GM12878 (cell line): ENCODE measurements around the gene ERC1. TPM values are rescaled to one million over a fixed set of nuclear protein-coding genes. Genes with fewer than 3 reads are reported as not detected.

Experiments
- ATAC-seq: fragments of 200-7000 bp; cut with Tn5 transposase; 3 replicates; pipeline ENCODE4 v1.9.1; 2020; ENCODE audit warnings: mild to moderate bottlenecking, moderate library complexity
- BruUV-seq: library from RNA; stranded (reverse); fragments of 400-500 nt; replicated peaks from 2 replicates; lab custom pipeline; 2021; lab: Mats Ljungman, UMichigan
- CTCF ChIA-PET: fragments of 300-600 bp; sonication (Branson Sonifier 250); formaldehyde crosslinking; extraction: SDS; loops from one replicate; lab custom pipeline; 2021; ENCODE audit warnings: inconsistent platforms; lab: Yijun Ruan, JAX
- POLR2A ChIA-PET: fragments of 350-600 bp; formaldehyde crosslinking; extraction: SDS; loops from one replicate; lab custom pipeline; 2021; ENCODE audit warnings: inconsistent platforms; lab: Charles Lee
- RAD21 ChIA-PET: fragments of 300-600 bp; sonication (Branson Sonifier 250); formaldehyde crosslinking; loops from one replicate; lab custom pipeline; 2023; ENCODE audit warnings: antibody characterized with exemption; ENCODE audit not compliant: unreplicated experiment; lab: Charles Lee
- SMC1A ChIA-PET: fragments of 300-600 bp; sonication (Branson Sonifier 250); formaldehyde crosslinking; loops from one replicate; lab custom pipeline; 2023; ENCODE audit not compliant: unreplicated experiment, uncharacterized antibody; lab: Charles Lee
- DNase-seq: peaks from one replicate; pipeline ENCODE4 v3.0.0-alpha.2; 2011; ENCODE audit warnings: low read depth, low spot score
- FAIRE-seq: peaks from 3 replicates; lab custom pipeline; 2011; peaks lifted over from hg19 to GRCh38; lab: Jason Lieb, UNC
- H2AFZ ChIP-seq: 2 replicates; pipeline ENCODE4 v1.6.0; 2011; ENCODE audit warnings: low read depth, low read length, control low read depth; ENCODE audit not compliant: control insufficient read depth
- H3K27ac ChIP-seq: 2 replicates; pipeline ENCODE4 v1.5.1; 2011; ENCODE audit warnings: control low read depth; ENCODE audit not compliant: control insufficient read depth, insufficient read depth
- H3K27me3 ChIP-seq, 2 experiments: replicated peaks in 1 of 2; 2 replicates each; pipeline versions ENCODE4 v1.6.0 to v1.6.1; 2011; ENCODE audit warnings: low read length in 1 of 2; ENCODE audit not compliant: control insufficient read depth in 2 of 2, insufficient read depth in 2 of 2
- H3K36me3 ChIP-seq, 2 experiments: 2 replicates each; pipeline ENCODE4 v1.5.1; 2011; ENCODE audit warnings: low read length in 1 of 2; ENCODE audit not compliant: control insufficient read depth in 2 of 2, insufficient read depth in 2 of 2
- H3K4me1 ChIP-seq: 2 replicates; pipeline ENCODE4 v1.6.1; 2011; ENCODE audit warnings: mild to moderate bottlenecking, low read length, moderate library complexity, mixed read lengths; ENCODE audit not compliant: control insufficient read depth, insufficient read depth
- H3K4me2 ChIP-seq: 2 replicates; pipeline ENCODE4 v1.6.0; 2011; ENCODE audit warnings: control low read depth; ENCODE audit not compliant: control insufficient read depth, insufficient read depth
- H3K4me3 ChIP-seq: fragments of 200-600 bp; sonication (generic); 2 replicates; pipeline ENCODE4 v1.5.1; 2016
- H3K79me2 ChIP-seq: 2 replicates; pipeline ENCODE4 v1.6.0; 2011; ENCODE audit warnings: low read length; ENCODE audit not compliant: control insufficient read depth, insufficient read depth
- H3K9ac ChIP-seq: 2 replicates; pipeline ENCODE4 v1.8.0; 2011; ENCODE audit warnings: low read length, control low read depth, mixed read lengths; ENCODE audit not compliant: control insufficient read depth, insufficient read depth
- H3K9me3 ChIP-seq: replicated peaks from 3 replicates; pipeline ENCODE4 v1.5.1; 2011; ENCODE audit warnings: mild to moderate bottlenecking, low read length; ENCODE audit not compliant: control insufficient read depth, insufficient read depth
- H4K20me1 ChIP-seq: 2 replicates; pipeline ENCODE4 v1.6.0; 2011; ENCODE audit not compliant: control insufficient read depth, insufficient read depth
- IKZF1 ChIP-seq: fragments of 450-650 bp; conservative IDR thresholded peaks from 2 replicates; pipeline ENCODE4 v1.6.1; 2017; ENCODE audit warnings: antibody characterized with exemption, mild to moderate bottlenecking
- MEF2A ChIP-seq: IDR thresholded peaks from 2 replicates; pipeline ENCODE4 v1.6.1; 2011; ENCODE audit warnings: low read depth, mild to moderate bottlenecking, low read length, moderate library complexity; ENCODE audit not compliant: insufficient read depth
- NR2C1 ChIP-seq: fragments of 450-650 bp; IDR thresholded peaks from 2 replicates; pipeline ENCODE4 v1.6.1; 2017; ENCODE audit warnings: antibody characterized with exemption, mild to moderate bottlenecking, moderate library complexity
- POLR2AphosphoS5 ChIP-seq: IDR thresholded peaks from 2 replicates; pipeline ENCODE4 v1.6.1; 2011; ENCODE audit warnings: mild to moderate bottlenecking, low read length, inconsistent platforms
- SKIL ChIP-seq: fragments of 450-650 bp; IDR thresholded peaks from 2 replicates; pipeline ENCODE4 v1.6.1; 2017; ENCODE audit warnings: mild to moderate bottlenecking, low read depth, inconsistent platforms; ENCODE audit not compliant: poor library complexity, severe bottlenecking
- ZNF207 ChIP-seq: fragments of 450-650 bp; IDR thresholded peaks from 2 replicates; pipeline ENCODE4 v1.6.1; 2014; ENCODE audit warnings: antibody characterized with exemption, mild to moderate bottlenecking, borderline replicate concordance
- ZNF592 ChIP-seq: fragments of 450-650 bp; IDR thresholded peaks from 2 replicates; pipeline ENCODE4 v1.6.1; 2017; ENCODE audit warnings: mild to moderate bottlenecking, moderate library complexity
- ZSCAN29 ChIP-seq: fragments of 450-650 bp; IDR thresholded peaks from 2 replicates; pipeline ENCODE4 v1.6.1; 2017; ENCODE audit warnings: mild to moderate bottlenecking, moderate library complexity
- WGBS: methylation state at CpG from one replicate; pipeline ENCODE4 v1.1.6; 2016; ENCODE audit warnings: low lambda C conversion rate; ENCODE audit not compliant: insufficient replicate concordance, insufficient coverage; ENCODE audit errors: missing lambda C conversion rate; 5-methylcytosine and 5-hydroxymethylcytosine counted together
- in situ Hi-C: fragments of 300-500 bp; cut with MboI; formaldehyde crosslinking; loops from 9 replicates; pipeline ENCODE4 v1.14.3; 2018; ENCODE audit warnings: mixed read lengths
- intact Hi-C: fragments of 100-400 bp; cut with micrococcal nuclease; formaldehyde crosslinking; loops from one replicate; pipeline ENCODE4 v1.14.2; 2022; ENCODE audit not compliant: unreplicated experiment
- polyA plus RNA-seq, 11 experiments: library from polyadenylated mRNA; depleted of rRNA in 4 of 11; unstranded in 6 of 11; stranded (reverse) in 5 of 11; fragments of >200 nt; fragmentation: Nextera tagmentation in 4 of 11; fragmentation: Illumina TruSeq in 1 of 11; extraction: Ambion mirVana in 4 of 11; extraction: Trizol in 1 of 11; gene quantifications; 1 replicate in 1 of 11; 2 replicates in 10 of 11; pipeline versions ENCODE4 v1.2.1 to v1.2.3, GENCODE V29; 2011 to 2016; ENCODE audit warnings: inconsistent platforms in 2 of 11, missing spikeins in 2 of 11, low read depth in 1 of 11
- total RNA-seq, 4 experiments: library from RNA; depleted of rRNA in 3 of 4; stranded (reverse); fragments of >200 nt in 3 of 4; fragmentation: Illumina TruSeq in 1 of 4; extraction: Trizol in 1 of 4; gene quantifications; 2 replicates each; pipeline versions ENCODE4 v1.2.1 to v1.2.3, GENCODE V29; 2013 to 2021

The ERC1 gene
- total and polyA plus RNA-seq, 10 of the 15 experiments (the other 5 are each of a cell fraction or from before 2014, with no cell fraction given), result 0.75 to 8.0 (median 5.0) TPM

GRCh38 chr12:1300460-1300859 is 309.4 kb downstream of the ERC1 start (continued):
- no peak for TF ChIP-seq SKIL

- BruUV-seq, result no TSS peak
- CTCF ChIA-PET, result interaction anchor here (2.1 kb wide), 1 partner anchor 16 kb away, joined by 6 read pairs; no protein-coding TSS in a partner anchor
- TF ChIP-seq ZNF592, result no peak
- TF ChIP-seq ZSCAN29, result no peak
- no peak for TF ChIP-seq POLR2AphosphoS5
- TF ChIP-seq IKZF1, result no peak
- TF ChIP-seq NR2C1, result no peak
- TF ChIP-seq ZNF207, result no peak
- no peak for TF ChIP-seq MEF2A
- TF ChIP-seq, all 136 proteins: peak for 0
- RAD21 ChIA-PET, result no interaction called here
- Histone ChIP-seq H3K4me2 (no peak overlapping the region), H3K9me3 (no peaks in the 10 kb centered on the region), H2AFZ (no peak overlapping the region), H3K36me3 (no peaks in the 10 kb centered on the region), H3K79me2 (no peaks in the 10 kb centered on the region), H4K20me1 (no peaks in the 10 kb centered on the region), H3K27me3 (no peaks in the 10 kb centered on the region), H3K9ac (no peak overlapping the region), H3K4me1 (no peaks in the 10 kb centered on the region), H3K27ac (no peak overlapping the region), H3K4me3 (no peak overlapping the region)
- intact Hi-C loops, result no loop called here
- POLR2A ChIA-PET, result no interaction called here
- no peak for FAIRE-seq
- in situ Hi-C loops, result no loop called here
- SMC1A ChIA-PET, result interaction anchor here (1.0 kb wide), 1 partner anchor 11 kb away, joined by 4 read pairs; no protein-coding TSS in a partner anchor
- DNase-seq, result no peak
- WGBS, result 55% methylated on average over 7 of the region's 7 CpGs
- ATAC-seq, result no peak
Measured at GRCh38 chr12:1302201-1302870, 311.3 kb downstream of the ERC1 start.
